Left hindlimb (tissue), 1 donor: ENCODE data around the gene GARIN1A.
"Not testable (repeated sequence)": the region's sequence is repeated elsewhere in the genome, so short reads cannot be mapped to it uniquely, and the experiment has no call there.

Source experiments
- DNase-seq: peaks from one replicate; pipeline ENCODE4 v3.0.0-alpha.2; 2018

The GARIN1A gene

DNA sequence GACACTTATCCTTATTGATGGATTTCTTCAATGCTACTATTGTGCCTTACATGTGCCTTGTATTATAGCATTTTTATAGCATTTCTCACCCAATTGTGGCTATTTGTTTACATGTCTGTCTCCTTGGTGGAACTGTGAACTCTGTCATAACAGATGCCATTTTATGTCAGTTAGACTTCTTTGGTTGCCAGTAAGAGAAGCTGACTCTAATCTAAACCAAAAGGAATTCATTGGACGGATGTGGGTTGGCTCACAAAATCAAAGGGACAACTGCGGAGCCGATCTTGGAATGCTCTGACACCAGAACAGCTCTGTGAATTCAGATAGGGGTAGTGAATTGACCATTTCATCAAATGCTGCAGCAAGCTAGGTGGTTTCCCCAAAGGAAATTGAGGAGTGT lies 15.0 kb downstream of the GARIN1A start:
- DNase-seq = no peak

DNA sequence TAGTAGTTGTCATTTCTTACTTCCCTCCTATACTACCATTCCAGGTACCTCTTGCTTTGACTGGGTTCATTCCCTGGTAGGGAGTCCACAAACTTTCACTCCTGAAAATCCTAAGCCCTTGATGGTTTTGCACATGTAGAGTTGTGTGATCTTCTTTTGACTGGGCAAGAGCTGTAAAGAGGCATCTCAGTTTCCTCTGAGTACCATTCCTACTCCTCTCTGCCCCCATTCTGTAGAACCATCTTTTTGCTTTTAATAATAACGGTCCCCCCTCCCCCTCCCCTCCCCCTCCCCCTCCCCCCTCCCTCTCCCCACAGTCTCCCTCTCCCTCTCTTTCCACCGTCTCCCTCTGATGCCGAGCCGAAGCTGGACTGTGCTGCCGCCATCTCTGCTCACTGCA lies 16.4 kb downstream of the GARIN1A start:
- no peak for DNase-seq

DNA sequence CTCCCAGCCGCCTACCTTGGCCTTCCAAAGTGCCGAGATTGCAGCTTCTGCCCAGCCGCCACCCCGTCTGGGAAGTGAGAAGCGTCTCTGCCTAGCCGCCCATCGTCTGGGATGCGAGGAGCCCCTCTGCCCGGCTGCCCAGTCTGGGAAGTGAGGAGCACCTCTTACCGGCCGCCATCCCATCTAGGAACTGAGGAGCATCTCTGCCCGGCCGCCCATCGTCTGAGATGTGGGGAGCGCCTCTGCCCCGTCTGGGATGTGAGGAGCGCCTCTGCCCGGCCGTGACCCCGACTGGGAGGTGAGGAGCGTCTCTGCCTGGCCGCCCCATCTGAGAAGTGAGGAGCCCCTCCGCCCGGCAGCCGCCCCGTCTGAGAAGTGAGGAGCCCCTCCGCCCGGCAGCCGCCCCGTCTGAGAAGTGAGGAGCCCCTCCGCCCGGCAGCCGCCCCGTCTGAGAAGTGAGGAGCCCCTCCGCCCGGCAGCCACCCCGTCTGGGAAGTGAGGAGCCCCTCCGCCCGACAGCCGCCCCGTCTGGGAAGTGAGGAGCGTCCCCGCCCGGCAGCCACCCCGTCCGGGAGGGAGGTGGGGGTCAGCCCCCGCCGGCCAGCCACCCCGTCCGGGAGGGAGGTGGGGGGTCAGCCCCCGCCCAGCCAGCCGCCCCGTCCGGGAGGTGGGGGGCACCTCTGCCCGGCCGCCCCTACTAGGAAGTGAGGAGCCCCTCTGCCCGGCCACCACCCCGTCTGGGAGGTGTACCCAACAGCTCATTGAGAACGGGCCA lies 17.3 kb downstream of the GARIN1A start:
- DNase-seq = not testable (repeated sequence)

DNA sequence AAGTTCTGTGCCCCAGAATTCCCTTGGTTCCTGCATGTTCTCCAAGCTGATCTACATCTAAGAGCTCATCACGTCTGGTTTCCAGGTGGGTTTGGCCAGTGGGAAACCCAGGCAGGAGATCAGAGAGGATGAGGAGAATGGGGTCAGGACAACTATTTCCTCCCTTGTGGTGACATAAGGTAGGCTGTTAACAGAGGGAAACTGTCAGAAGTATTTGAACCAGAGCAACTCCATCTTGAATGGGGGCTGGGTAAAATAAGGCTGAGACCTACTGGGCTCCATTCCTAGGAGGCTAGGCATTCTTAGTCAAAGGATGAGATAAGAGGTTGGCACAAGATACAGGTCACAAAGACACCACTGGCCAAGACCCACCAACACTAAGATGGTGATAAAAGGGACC lies 19.1 kb downstream of the GARIN1A start:
- DNase-seq = no peak

DNA sequence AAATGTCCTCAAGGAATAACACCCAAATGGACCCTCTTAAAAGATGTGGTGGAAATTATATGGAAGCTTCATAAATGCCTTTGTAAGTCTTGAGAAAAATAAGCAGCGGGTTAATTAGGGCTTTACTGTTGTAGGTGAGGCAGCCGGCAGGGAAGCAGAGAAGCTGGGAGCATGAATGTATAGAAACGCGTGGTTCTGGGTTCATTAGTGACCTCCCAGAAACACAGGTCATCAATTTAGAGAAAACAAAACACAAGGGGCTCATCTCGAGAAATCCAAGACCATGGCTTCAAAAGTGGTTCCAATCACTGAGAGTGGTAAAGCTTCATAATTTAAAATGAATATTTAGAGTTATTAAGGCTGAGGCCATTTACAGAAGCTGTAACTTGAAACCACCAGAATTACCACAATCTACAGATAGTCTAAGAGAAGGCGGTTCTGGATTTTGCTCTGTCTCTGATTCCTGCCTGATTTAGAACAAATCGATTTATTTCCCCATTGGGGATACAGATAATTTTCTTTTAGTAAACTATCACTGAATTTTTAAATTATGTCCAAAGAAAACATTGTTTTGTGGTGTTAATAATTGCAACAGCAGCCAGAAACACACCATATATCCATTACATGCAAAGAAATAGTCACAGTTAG lies 20.7 kb downstream of the GARIN1A start:
- DNase-seq = no peak

DNA sequence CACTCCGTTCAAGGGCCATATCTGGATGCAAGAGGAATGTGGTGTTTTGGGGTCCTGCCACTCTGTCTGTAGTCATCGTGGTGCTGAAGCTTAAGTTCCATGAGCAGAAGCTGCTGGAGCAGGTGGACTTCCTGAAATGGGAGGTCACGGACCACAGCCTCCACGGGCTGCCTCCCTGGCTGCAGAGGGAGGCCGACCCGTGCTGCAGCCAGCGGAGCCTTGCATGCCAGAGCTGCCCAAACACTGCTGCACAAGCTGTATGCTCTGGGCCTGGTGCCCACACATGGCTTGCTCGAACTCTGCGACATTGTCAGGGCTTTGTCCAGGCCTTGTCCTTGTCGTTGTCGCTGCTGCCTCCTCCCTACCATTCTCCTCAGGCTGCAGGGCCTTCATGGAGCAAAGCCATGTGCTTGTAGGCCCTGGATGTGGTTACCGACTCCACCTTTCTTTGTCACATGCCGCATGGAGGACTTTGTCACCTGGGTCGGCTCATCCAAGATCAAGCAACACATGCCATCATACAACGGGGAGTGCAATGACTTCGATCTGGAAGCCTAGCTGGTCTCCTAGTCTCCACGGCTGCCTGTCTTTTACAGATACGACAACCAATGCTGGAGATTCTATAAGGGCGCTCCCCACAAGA lies 21.4 kb downstream of the GARIN1A start:
- DNase-seq = no peak

DNA sequence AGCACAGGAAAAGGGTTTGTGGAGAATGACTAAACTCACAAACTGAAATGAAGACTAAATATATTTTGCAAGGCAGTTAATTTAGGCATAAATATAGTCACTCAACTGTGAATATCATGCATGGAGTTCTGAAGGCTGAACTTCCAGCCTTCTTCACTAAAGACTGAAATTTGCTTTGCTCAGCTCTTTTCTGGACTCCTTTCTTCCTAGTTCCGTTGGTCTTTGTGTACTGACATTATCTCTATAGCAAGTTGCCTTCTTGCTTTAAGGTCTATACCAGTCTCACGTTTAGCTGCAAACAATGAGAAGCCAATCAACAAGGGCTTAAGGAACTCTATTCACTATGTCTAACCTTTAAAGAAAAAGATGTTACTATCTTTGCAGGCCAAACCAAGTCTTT lies 22.6 kb downstream of the GARIN1A start:
- DNase-seq = no peak

DNA sequence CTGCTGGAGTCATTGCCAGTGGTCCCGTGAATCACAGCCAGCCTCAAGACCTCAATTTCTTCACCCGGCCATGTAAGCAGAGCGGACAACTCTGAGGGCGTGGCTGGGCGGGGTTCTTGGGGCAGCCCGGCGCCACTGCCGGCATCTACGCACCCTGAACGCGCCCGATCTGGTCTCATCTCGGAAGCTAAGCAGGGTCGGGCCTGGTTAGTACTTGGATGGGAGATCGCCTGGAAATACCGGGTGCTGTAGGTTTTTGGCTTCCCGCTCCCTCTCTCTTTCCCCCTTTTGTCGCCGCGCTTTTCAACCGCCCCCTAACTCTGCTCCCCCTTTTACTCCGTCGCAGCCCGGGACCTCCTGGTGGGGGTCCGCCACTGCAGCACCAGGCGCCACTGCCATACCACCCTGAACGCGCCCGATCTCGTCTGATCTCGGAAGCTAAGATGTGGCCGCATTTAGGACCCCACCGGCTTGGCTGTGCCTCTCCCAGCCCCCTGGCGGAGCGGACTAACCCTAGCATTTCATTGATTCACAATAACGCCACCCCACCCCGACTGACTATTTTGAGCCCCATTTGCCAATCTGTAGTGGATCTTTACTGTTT lies 25.3 kb downstream of the GARIN1A start:
- peak; percentile 41 for DNase-seq

DNA sequence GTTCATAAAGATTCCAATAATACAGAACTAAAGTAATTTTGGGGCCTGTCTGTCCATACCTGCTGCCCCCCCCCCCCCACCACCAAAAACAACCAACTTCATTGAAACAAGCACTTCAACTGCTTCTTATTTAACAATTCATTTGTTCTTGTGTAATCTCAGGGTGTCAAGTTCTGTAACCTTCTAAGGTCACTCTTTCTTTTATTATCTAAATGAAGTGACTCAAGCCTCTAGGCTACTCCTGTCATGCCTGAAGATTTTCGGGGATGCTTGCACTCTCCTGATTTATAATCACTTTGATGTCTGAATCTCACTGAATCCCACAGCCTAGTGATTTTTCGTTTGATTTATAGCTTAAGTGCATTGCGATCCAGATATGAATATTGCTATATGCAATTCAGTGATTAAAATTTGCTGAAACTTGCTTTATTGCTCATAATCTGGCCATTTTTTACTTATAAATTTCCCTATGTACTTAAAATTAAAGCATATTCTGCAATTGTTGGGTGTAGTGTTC lies 27.2 kb downstream of the GARIN1A start:
- DNase-seq = no peak

DNA sequence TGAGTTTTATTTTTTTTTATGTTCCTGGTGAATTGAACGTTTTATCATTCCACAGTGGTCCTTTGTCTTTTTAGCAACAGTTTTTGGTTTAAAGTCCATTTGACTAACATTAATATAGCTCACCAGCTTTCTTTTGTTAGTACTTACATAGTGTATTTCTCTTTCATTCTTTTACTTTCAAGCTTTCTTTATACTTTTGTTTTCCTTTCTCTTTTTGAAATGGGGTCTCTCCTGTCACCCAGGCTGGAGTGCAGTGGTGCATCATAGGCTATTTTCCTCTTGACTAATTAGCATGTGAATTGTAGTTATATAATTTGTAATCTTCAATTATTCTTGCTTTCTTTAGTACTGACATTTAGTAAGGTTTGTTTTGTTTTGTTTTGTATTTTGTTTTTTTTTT lies 27.8 kb downstream of the GARIN1A start:
- no peak for DNase-seq

DNA sequence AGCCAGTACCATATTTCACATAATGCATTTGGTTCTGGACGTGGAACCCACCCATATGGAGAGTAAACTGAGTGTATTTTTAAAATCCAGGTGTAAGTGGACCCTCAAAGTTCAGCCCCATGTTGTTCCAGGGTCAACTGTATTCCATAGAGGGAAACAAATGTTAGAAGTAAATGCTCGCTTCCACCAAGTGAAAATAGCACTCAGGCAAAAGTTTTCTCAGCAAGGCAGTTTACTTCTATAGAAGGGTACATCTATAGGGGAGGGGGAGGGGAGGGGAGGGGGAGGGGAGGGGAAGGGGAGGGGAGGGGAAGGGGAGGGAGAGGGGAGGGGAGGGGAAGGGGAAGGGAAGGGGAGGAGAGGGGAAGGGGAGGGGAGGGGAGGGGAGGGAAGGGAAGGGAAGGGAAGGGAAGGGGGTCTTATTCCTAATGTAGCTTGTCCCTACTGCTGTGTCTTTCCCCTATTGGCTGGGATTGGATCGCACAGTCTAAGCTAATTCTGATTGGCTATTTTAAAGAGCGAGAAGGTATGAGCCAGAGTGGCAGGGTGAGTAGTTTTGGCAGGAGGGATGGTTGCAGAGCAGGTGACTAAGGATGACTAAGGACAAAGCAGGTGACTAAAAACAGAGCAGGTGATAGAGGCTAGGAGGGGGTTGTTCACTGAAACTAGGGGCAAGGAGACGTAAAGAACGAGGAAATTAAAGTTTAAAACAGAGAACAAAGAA lies 29.1 kb downstream of the GARIN1A start:
- no peak for DNase-seq

DNA sequence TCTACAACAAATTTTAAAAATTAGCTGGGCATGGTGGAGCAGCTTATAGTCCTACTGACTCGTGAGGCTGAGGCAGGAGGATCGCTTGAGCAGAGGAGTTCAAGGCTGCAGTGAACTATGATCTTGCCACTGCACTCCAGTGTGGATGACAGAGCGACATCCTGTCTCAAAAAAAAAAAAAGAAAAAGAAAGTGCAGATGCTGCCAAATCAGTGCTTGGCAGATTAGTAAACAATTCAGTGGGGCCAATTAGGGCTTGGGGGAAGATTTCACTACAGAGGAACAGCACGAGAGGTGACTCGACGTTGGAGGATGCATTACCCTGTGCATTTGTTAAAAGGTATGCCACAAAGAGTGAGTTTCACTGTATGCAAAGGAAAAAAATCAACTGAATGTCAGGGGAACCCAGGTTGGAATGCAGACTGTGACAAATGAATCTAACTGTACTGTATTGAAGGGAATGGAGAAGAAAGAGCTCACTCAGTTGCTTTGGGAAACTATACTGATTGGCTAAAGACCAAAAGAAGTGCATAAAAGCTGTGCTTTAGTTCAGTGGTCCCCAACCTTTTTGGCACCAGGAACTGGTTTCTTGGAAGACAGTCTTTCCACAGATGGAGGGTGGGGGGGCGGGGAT lies 31.6 kb downstream of the GARIN1A start:
- DNase-seq = no peak

DNA sequence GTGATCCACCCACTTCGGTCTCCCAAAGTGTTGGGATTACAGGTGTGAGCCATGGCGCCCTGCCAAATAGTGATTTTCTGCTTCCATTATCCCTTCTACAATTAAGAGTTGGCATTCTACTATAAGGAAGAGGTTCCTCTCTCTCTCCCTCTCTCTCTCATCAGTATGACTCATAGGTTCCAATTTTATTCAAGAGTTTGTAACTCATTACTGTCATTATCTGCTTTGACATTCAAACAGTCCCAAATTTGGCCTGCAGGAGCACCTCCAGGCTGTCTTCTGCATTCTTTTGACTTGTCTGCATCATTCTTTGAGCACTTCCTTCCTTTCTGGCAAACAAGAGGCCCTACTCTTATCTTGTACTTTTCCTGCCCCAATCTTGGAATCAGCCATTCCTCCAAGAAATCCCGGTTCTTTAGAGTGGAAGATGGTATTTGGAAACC lies 33.8 kb downstream of the GARIN1A start:
- no peak for DNase-seq

DNA sequence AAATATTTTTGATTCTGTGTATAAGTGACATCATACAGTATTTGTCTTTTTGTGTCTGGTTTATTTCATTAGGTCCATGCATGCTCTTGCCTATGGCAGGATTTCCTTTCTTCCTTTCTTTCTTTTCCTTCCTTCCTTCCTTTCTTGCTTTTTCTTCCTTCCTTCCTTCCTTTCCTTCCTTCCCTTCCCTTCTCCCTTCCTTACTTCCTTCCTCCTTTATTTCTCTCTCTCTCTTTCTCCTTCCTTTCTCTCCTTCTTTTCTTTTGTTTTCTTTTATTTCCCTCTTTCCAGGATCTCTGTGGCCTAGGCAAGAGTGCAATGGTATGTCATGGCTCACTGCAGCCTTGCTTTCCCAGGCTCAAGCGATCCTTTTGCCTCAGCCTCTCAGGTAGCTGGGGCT lies 35.7 kb downstream of the GARIN1A start:
- DNase-seq = no peak

DNA sequence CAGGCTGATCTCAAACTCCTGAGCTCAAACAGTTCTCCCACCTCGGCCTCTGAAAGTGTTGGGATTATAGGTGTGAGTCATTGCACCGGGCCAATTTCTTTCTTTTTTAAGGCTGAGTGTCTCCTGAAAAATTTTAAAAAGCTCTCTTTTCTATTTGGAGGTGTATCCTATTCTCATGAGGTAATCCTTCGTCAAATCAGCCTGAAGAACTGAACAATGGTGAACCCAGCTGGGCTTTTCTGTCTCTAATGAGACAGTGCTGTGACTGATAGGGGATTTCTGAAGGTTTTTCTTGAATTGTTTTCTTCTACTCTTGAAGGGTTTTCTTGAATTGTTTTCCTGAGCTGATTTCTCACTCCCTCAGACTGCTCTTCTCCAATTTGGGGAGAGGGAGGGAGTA lies 36.1 kb downstream of the GARIN1A start:
- no peak for DNase-seq

DNA sequence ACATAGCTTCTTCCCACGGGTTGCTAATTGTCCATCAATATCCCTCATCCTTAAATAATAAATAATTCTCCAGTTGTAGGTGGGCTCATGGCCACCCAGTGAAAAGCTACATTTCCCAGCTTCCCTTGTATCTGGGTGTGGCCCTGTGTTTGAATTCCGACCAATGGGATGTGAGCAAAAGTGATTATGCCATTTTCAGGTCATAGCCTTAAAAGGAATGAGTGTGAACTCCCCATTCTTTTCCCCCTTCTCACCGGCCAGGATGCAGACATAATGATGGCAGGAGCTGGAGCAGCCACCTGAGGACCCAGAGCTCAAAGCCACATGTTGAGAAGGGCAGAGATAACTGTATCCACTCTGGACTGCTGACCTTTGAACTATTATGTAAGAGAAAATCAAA lies 36.7 kb downstream of the GARIN1A start:
- no peak for DNase-seq

DNA sequence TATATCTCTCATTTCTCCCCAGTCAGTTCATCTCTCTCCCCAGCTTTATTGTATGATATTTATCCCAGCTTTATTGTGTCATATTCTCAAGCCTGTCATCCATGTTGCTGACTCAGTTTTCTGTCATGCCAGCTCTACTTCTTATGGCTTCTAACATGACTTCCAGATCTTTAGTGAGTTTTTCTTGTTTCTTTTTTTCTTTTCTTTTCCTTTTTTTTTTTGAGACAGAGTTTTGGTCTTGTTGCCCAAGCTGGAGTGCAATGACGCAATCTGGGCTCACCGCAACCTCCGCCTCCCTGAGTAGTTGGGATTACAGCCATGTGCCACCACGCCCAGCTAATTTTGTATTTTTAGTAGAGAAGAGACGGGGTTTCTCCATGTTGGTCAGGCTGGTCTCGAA lies 38.4 kb downstream of the GARIN1A start:
- no peak for DNase-seq

DNA sequence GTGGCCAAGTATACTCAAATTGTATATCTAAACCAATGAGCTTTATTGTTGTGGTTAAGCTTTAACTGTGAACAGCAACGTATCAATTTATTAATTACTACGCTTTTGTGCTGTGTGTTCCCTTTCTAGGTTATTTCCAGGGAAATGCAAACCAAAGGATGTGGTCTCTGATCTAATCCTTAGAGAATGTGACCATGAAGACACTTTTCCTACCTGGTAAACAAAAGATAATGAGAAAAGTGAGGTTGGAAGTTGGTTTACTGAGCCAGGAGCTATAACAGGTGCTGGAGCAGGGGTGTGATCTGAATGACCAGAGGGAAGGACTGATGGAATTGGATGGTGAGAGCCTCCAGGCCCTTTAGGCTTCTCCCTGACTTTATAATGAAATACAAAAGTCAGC lies 41.7 kb downstream of the GARIN1A start:
- DNase-seq = no peak

DNA sequence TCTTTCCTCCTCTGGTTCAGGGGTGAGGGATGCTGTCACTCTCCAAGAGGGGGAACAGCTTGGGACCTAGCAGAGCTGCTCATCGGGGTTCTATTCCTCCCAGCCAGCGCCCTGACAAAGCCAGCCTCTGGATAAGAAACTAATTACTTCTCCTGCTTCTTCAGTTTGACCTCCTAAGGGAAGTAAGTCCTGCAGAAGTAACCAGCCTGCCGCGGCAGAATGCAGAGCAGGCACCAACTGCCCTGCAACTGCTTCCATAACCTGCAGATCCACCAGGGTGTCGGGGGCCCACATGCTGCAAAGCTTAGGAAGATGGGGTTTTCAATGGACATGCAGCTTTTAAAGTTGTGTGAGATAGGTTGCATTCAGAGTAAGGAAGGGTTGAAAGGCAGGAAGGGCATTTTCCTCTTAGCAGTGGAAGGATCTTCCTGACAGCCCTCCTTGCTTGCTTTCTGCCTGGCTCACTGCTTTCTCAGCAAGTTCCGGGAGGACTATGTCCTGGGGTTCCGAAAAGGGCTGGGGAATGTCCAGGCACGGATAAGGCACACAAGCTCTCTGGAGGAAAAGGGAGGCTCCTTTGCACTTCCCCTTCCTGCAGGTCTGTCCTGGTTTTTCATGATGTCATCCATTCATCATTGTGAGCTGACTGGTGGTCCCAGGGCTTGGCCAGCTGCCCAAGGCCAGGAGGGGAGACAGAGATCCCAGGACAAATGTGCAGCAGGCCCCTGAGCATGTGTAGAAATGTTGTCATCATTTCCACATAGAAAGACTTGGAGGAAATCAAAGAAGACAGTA lies 42.8 kb downstream of the GARIN1A start:
- DNase-seq = no peak

DNA sequence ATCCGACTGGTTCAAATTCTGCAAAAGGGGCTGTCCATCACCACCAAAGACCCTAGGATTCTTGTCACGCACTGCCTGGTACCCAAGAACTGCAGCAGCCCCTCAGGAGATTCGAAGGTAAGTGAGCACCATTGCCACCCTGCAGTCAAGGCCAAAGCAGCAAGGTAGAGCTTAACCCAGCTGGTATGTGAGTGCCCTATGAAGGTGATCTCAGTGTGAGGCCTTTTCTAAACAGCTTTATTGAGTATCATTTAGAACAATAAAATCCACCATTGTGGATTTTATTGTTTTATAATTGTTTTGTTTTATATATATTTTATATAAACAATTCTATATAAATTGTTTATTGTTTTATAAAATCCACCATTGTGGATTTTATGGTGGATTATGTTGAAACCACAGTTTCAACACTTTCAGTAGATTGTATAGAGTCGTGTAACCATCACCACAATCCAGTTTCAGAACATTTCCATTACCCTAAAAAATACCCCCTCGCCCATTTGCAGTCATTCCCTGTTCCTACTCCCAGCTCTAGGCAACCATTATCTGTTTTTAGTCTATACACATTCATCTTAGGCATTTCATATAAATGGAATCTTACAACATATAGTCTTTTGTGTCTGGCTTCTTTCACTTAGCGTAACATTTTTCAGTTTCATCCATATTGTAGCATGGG lies 47.0 kb downstream of the GARIN1A start:
- no peak for DNase-seq

DNA sequence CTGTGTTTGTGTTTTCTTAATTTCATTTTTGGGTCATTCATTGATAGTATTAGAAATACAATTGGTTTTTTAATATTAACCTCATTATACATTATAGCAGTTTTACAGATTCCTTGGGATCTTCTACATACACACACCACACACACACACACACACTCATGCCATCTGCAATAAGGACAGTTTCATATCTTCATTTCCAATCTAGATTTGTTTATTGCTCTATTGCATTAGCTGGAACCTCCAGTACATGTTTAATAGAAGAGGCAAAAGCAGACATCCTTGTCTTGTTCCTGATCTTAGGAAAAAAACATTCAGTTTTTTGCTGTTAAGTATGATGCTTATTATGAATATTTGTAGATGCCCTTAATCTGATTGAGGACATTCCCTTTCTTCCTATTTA lies 49.3 kb downstream of the GARIN1A start:
- no peak for DNase-seq
